ENCODE results near the gene ANKFY1.

The ANKFY1 gene

DNA sequence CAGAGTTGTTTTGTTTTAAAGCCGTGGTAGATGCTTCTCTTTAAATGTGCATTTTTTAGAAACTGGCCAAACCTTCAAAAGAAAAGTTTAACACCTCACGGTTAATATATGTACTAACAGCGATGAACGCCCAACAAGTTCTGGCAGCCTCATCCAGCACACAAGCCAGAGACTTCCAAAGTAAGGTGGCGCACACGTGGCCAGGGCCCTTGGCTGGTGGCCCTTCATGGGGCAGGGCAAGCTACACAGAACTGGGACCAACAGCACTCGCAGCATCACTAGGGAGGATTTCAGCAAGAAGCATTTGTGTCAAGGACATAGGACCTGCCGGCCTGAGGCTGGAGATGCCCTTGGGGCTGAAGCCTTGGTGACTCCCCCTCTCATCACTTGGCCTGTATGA, 97.4 kb downstream of the ANKFY1 start:
- H3K4me3 ChIP-seq (ENCODE audit: low read depth, low read length): no peak overlapping the region
- no peak for DNase-seq (ENCODE audit: low read depth)
- TF ChIP-seq, protein P1, sequence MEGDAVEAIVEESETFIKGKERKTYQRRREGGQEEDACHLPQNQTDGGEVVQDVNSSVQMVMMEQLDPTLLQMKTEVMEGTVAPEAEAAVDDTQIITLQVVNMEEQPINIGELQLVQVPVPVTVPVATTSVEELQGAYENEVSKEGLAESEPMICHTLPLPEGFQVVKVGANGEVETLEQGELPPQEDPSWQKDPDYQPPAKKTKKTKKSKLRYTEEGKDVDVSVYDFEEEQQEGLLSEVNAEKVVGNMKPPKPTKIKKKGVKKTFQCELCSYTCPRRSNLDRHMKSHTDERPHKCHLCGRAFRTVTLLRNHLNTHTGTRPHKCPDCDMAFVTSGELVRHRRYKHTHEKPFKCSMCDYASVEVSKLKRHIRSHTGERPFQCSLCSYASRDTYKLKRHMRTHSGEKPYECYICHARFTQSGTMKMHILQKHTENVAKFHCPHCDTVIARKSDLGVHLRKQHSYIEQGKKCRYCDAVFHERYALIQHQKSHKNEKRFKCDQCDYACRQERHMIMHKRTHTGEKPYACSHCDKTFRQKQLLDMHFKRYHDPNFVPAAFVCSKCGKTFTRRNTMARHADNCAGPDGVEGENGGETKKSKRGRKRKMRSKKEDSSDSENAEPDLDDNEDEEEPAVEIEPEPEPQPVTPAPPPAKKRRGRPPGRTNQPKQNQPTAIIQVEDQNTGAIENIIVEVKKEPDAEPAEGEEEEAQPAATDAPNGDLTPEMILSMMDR (IDR thresholded peaks at IDR 0.05; ENCODE audit: control insufficient read depth, extremely low read depth, insufficient read depth): no peak

DNA sequence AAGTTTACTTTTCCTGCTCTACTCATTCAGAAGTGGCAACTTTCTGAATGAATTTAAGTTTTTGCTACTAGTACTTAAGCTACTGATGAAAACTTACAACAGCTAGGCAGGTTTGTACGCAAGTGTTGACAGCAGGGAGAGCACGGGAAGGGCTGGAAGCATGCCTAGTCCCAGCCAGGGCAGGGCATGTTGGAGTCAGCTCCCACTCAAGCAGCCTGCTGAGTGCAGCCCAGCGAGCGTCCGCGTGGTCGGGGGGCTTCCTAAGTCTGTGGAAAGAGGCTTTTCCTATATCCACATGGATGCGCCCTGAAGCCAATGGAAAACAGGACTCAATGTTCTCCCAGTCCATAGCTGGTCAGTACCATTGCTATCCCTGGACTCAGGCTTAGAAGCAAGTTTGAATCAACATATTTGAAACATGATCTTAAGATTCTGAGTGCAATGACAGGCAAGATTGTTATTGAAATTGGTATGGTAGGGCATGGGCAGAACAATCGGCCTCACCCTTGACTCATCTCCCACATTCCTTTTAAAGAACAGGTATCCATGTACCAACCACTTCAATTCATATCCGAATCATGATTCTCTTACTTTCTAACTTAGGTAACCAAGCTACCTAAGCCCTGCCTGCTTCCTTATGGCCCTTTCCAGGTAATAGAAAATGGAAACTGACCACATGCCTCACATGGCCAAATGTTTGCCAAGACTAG, 98.3 kb downstream of the ANKFY1 start:
- H3K4me3 ChIP-seq (ENCODE audit: low read depth, low read length): no peak overlapping the region
- TF ChIP-seq, protein P1 (IDR thresholded peaks at IDR 0.05; ENCODE audit: control insufficient read depth, extremely low read depth, insufficient read depth): no peak
- DNase-seq (ENCODE audit: low read depth): no peak

DNA sequence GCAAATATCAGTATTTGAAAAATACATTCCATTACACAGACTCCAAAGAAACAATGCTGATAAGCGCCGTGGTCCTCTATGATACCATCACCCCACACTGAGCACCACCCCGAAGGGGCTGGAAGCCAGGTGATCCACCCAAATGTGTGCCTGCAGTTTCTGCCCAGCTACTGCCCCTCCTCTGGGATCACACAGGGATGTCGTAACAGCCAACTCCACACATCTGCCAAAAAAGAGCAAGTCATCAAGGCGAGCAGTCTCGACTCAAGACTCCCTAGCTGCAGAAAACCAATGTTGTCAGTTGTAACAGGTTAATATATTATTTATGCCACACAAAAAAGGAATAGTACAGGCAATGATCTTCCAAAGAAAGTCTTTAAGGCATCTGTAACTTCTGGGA, 99.8 kb downstream of the ANKFY1 start:
- no peak overlapping the region for H3K4me3 ChIP-seq (ENCODE audit: low read depth, low read length)
- TF ChIP-seq, protein P1 (IDR thresholded peaks at IDR 0.05; ENCODE audit: control insufficient read depth, extremely low read depth, insufficient read depth): no peak
- DNase-seq (ENCODE audit: low read depth): no peak

DNA sequence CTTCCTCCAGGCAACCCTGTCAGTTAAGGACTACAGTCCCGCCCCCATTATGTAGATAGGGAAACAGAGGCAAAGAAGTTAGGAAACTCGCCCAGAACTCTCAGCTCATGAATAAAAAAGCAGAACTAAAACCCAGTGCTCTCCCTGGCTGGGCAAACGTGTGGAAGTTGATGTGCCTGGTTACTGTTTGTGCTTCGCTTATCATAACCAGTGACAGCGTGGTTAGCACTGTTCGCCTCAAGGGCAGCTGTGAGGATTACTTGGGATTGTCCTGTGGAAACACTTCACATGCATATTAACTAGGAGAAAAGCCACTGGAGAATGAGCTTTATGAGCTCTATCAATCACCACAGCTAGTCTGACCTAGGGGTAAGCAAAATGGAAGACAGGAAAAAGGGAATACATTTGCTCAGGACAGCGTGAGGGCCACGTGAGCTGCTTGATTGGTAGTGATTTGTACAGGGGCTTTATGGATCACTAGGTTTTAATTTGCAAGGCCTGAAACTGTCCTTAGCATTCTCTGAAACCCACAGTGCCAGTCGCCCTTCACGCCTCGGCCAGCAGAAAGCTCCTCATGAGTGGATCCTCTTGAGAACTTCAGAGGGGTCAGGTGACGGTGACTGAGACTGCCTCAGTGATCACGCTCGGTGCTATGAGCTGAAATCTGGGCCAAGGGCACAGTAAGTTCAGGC, 100.9 kb downstream of the ANKFY1 start:
- no peak overlapping the region for H3K4me3 ChIP-seq (ENCODE audit: low read depth, low read length)
- no peak for DNase-seq (ENCODE audit: low read depth)
- TF ChIP-seq, protein P1 (IDR thresholded peaks at IDR 0.05; ENCODE audit: control insufficient read depth, extremely low read depth, insufficient read depth): no peak

DNA sequence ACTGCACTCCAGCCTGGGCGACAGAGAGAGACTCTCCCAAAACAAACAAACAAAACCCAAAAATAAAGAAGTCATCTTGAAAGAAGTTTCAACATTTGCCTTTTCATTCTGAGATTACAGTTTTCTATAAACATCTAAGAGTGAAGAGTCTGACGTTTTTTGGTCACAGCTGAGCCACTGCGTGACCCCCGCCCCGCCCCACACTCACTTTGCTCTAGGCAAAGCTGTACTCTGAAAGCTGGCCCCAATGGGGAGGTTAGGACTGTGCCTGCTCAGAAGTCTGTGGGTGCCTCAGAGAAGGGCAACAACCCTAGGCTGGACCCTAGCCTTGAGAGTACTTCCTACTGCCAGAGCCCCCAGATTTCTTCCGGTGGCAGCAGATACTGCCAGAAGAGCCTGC, 101.5 kb downstream of the ANKFY1 start:
- H3K4me3 ChIP-seq (ENCODE audit: low read depth, low read length): no peak overlapping the region
- TF ChIP-seq, protein P1 (IDR thresholded peaks at IDR 0.05; ENCODE audit: control insufficient read depth, extremely low read depth, insufficient read depth): no peak
- no peak for DNase-seq (ENCODE audit: low read depth)

DNA sequence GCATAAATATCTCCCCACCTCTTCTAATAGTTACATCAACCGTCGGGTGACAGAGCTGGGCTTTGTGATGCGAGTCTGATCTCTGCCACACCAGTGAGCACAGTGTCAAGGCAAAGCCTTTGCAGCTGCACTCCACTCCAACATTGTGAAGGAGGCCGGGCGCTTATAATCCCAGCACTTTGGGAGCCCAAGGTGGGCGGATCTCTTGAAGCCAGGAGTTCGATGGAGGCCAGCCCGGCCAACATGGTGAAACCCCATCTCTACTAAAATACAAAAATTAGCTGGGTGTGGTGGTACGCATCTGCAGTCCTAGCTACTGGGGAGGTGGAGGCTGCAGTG, 101.8 kb downstream of the ANKFY1 start:
- DNase-seq (ENCODE audit: low read depth): no peak
- TF ChIP-seq, protein P1 (IDR thresholded peaks at IDR 0.05; ENCODE audit: control insufficient read depth, extremely low read depth, insufficient read depth): no peak
- H3K4me3 ChIP-seq (ENCODE audit: low read depth, low read length): no peak overlapping the region
